Astrocyte (in vitro differentiated cells and primary cell): ENCODE measurements around the gene LAMA5.
A peak's percentile ranks its signal among the peaks of the same experiment; 100 is the strongest.

Experiments
- CTCF ChIP-seq: IDR thresholded peaks from 2 replicates; pipeline ENCODE4 v1.5.1; 2011; ENCODE audit warnings: low read depth, mild to moderate bottlenecking, inconsistent platforms, low read length, moderate library complexity; ENCODE audit not compliant: insufficient read depth
- EZH2 ChIP-seq: IDR thresholded peaks from 2 replicates; pipeline ENCODE4 v1.6.1; 2012; ENCODE audit warnings: mild to moderate bottlenecking, low read length, inconsistent platforms; ENCODE audit not compliant: insufficient read depth

GRCh38 chr20:62366370-62367135 lies 559 bp downstream of the LAMA5 start:
- TF ChIP-seq CTCF (no peak), EZH2 (peak; percentile 54)
